GM21515 (cell line): ENCODE data around the gene TERT.
"Not testable (repeated sequence)": the region's sequence is repeated elsewhere in the genome, so short reads cannot be mapped to it uniquely, and the experiment has no call there.

Experiments
- ATAC-seq: cut with Tn5 transposase; IDR thresholded peaks from one replicate; pipeline ENCODE4 v1.9.1; 2021; ENCODE audit not compliant: unreplicated experiment

Gene TERT

DNA sequence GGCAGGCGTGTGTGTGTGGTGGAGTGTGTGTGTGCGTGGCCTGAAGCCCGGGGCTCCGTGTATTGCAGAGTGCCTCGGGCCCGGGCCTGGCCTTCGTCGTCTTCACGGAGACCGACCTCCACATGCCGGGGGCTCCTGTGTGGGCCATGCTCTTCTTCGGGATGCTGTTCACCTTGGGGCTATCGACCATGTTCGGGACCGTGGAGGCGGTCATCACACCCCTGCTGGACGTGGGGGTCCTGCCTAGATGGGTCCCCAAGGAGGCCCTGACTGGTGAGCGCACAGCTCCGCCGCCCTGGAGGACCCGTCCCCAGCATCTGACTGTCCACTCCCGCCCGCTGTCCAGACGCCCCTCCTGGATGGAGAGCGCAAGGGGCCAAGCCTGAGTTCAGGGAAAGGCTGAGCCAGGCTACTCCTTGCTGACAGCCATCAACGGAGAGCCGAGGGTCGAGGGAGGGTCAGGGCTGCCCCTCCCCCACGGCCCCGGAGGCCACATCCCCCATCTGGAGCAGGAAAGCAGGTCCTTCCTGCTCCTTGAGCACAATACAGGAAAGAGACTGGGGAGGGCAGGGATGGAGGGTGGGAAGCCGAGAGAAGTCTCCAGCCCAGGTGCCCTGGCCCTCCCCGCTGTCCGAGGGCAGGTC, 51.3 kb downstream of the TERT start:
- no peak for ATAC-seq

- ATAC-seq: no peak
These were observed 52.0 kb downstream of the TERT start for GRCh38 chr5:1242733-1243486.

GRCh38 chr5:1241509-1242080, 53.3 kb downstream of the TERT start:
- no peak for ATAC-seq

DNA sequence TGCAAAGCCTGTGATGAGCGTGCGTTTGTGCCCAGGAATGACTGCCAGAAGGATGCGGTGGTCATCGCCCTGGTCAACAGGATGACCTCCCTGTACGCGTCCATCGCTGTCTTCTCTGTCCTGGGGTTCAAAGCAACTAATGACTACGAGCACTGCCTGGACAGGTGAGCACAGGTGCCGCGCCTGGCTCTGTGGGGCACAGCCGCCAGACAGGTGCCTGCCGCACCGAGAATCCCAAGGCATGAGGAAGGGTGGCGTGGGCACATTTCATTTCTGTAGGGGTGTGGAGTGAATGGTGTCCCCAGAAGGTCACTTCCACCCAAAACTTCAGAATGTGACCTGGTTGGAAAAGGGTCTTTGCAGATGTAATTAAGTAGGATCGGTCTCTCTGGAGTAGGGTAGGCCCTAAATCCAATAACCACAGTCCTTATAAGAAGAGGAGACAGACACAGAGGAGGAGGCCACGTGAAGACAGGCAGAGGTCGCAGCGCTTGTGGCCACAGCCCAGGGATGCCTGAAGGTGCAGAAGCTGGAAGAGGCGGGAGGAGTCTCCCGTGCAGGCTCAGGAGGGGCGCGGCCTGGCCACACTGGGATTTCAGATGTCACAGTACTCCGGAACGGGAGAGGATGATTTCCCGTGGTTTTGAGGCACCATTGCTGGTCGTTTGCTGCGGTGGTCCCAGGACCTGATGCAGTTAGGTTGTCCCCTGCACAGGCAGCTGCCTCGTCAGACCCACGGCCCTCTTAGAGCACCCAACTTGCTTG, 54.2 kb downstream of the TERT start:
- no peak for ATAC-seq

DNA sequence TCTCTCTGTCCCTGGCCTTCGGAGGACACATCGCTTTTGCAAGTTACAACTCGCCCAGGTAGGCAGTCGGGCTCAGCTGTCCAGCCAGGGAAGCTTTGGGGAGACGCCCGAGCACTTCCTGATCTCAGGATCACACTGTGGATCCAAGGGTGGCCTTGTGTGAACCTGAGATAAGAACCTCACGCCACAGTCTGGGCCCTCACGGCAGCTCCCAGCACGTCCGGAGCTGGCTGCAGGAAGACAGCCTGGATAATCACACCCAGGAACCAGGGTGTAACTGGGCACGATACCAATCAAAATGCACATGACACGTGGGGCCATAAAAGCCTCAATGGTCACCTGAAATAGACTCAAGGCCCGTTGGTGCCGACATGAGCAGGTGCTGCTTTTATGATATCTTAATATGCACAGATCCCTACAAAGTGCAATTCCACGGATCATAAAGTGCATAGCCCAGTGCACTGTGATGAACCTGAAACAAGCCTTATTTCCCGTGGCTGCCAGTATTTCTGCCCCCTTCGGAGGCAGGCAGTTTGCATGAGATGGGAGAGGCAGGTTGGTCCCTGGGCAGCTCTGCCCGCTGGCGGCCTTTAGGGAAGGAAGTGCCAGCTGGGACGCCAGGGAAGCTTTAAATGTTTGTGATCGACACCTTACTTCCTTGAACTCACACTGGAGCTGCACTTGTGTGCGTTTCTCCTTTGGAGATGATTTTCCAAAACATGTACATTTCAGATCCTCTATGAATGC, 55.2 kb downstream of the TERT start:
- no peak for ATAC-seq

- no peak for ATAC-seq
These were observed 59.0 kb downstream of the TERT start for GRCh38 chr5:1235838-1236237.

DNA sequence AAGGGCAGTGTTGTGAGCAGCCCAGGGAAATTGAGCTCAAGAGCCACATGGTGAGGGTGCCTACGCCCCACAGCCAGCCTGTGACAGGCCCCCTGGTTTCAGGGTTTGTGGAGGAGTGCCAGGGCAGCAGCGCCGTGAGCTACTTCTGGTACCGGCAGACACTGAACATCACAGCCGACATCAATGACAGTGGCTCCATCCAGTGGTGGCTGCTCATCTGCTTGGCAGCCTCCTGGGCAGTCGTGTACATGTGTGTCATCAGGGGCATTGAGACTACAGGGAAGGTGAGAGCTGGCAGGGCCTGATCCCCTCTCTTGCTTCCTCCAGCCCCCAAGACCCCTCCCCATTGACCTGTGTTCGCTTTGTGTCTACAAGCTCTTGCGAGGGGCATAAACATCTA, 59.5 kb downstream of the TERT start:
- ATAC-seq: no peak

DNA sequence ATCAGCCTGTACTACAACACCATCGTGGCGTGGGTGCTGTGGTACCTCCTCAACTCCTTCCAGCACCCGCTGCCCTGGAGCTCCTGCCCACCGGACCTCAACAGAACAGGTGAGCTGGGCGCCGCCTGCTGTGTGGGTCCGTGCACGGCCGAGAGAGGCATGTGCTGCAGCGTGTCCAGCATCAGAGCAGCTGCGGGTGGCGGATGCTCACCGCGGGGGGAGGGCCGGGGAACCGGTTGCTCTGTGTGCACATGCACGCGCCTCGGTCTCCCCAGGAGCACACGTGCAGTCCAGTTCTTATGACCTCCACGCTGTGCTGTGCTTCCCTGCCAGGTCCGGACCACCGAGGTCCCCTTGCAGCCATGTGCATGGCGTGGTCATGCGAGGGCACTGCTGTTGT, 62.1 kb downstream of the TERT start:
- no peak for ATAC-seq

GRCh38 chr5:1231354-1231905, 63.4 kb downstream of the TERT start:
- ATAC-seq: no peak

DNA sequence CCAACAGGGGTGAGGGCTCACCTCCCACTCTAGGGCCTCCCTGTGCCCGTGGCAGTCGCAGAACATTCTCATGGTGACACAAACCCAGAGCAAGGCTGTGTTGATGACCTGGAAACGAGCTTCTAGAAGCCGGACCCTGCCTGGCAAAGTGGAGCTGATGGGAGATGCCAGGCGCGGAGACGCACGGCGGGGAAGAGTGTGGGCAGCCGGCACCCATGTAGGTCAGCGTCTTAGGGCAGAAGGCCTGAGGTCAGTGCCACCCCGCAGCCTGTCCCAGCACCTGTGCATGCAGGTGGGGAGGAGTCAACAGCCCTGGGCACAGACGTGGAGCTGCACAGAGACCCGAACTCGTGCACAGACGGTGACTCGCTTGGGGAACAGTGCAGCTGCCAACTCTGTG, 64.3 kb downstream of the TERT start:
- no peak for ATAC-seq

DNA sequence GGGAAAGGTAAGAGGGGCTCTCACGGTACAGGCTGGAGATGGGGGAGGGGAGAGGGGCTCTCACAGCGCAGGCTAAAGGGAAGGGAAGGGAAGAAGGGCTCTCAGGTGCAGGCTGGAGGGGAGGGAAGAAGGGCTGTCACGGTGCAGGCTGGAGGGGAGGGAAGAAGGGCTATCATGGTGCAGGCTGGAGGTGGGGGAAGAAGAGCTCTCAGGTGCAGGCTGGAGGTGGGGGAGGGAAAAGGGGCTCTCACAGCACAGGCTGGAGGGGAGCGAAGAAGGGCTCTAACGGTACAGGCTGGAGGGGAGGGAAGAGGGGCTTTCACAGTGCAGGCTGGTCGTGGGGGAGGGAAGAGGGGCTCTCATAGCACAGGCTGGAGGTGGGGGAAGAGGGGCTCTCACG, 65.0 kb downstream of the TERT start:
- ATAC-seq: no peak

DNA sequence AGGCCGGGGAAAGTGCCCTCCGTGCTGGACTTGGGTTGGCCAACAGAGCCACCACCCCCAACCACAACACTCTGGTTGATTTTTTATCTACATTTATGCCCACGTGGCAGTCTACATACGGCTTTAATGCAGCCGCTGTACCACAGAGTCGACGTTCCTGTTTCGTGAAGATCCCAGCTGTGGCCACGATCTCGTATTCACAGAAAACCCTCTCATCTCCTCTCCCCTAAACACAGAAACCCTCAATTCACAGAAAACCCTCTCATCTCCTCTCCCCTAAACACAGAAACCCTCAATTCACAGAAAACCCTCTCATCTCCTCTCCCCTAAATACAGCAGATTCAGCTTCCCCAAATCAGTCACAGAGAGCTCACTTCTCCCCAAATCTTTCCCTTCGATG, 65.8 kb downstream of the TERT start:
- ATAC-seq: not testable (repeated sequence)

DNA sequence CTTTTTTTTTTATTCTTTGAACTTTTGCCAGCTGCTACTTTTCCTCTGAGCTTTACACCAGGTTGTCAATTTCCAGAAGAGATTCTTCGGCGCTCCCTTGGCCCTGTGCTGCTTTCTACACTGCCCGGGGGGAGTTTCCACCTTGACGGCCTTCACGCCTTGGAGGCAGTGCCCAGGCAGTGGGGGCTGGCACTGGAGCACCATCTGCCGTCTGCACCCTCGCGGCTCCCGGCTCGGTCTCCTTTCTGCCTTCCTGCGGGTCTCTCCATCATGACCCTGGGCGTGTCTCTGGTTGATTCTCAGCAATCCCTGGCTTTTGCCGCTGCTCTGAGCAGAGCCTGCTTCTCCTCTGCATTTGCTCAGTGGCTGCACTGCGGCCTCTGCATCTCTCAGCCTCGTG, 66.7 kb downstream of the TERT start:
- no peak for ATAC-seq

- ATAC-seq: no peak
These were observed 67.2 kb downstream of the TERT start for GRCh38 chr5:1227667-1228066.

- no peak for ATAC-seq
These were observed 67.9 kb downstream of the TERT start for GRCh38 chr5:1226839-1227581.

DNA sequence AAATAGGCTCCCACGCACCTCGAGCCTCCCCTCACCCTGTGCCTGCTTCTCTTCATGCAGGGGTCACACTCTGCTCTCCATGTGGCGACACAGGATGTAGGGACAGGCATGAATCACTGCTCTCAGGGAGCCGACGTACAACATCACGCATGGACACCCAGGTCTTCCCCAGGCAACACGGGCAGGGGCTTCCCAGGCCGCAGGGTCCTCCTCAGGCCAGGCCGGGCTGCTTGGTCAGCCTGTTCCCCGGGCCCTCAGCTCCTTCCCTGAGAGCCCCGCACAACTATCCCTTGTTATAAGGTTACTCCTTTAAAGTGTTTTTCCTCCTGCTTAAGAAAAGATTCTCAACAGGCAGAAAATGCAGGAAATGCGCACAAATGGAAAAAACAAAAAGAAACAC, 68.6 kb downstream of the TERT start:
- no peak for ATAC-seq

DNA sequence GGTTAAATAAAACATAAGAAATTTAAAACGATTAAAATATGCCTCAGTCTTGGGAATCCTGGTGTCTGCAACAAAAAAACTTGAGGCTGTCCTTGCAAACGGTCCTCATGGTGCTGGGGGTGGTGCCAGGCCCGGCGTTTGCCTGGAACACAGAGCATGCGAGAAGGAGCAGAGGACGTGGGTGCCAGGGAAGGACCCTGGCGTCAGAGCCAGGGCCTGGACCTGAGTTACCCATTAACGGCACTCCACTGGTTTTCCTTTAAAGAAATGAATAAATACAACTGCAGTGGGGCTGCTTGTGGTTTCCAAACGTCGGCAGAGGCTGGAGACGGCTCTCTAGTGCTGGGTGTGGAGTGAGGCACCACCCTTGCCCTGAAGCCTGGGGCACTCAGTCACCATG, 69.8 kb downstream of the TERT start, which contains the start of gene SLC6A18:
Gene SLC6A18, plus strand, starts transcription at position 301 of the 400 bp plus-strand sequence. Its CDS starts 97 bp downstream, at position 398.
- no peak for ATAC-seq

DNA sequence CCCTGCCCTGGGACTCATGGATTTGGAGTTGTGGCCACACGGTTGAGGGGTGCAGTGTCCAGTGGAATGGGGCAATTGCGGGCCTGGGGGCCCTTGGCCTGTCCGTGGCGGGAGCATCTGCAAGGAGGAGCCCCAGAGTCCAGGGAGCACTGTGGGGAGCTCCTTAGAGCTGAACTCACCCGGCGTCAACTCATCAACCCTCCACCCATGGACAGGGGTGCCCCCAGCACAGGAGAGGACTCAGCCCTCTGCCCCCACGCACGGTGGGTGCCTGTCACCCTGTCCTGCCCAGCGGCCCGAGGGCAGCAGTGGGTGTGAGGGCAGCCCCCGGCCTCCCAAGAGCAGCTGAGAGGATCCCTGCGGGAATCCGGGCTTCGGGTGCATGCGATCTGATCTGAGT, 70.2 kb downstream of the TERT start:
- no peak for ATAC-seq

DNA sequence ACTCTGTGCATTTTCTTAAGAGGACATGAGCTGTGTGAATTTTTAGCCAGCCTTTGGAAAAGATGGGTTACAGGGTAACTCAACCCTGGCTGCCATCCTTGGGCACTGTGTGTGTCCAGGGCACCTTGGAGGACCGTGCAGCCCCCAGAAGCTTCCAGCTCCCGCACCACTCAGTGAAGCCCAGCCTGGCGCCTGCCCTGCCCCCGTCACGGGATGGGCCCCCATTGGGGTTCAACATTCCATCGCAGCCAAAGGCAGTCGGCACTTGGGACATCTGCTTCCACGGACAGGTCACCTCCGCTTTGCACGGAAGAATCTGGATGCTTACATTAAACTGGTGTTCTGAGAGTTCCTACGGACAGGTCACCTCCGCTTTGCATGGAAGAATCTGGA, 71.6 kb downstream of the TERT start:
- ATAC-seq: no peak
